Transverse colon (tissue), 4 donors: ENCODE data around the gene PIEZO2. TPM values are rescaled to one million over a fixed set of nuclear protein-coding genes. Genes with fewer than 3 reads are reported as not detected.

ENCODE experiments used
- DNase-seq: peaks from one replicate; pipeline ENCODE4 v3.0.0-alpha.2; 2019
- H3K27ac ChIP-seq, 4 donors: fragments of 200-600 bp; sonication (generic); 2 replicates each; pipeline ENCODE4 v1.5.1; 2016 to 2018; ENCODE audit warnings: inconsistent platforms in 4 of 4
- H3K27me3 ChIP-seq: fragments of 200-600 bp; sonication (generic); 2 replicates; pipeline ENCODE4 v1.5.1; 2017; ENCODE audit warnings: inconsistent platforms
- H3K36me3 ChIP-seq, 4 donors: fragments of 200-600 bp; sonication (generic); 2 replicates each; pipeline ENCODE4 v1.5.1; 2017 to 2019; ENCODE audit warnings: inconsistent platforms in 4 of 4
- H3K4me1 ChIP-seq, 4 donors: fragments of 200-600 bp; sonication (generic); 2 replicates each; pipeline ENCODE4 v1.5.1; 2017 to 2020; ENCODE audit warnings: inconsistent platforms in 4 of 4
- H3K4me3 ChIP-seq, 4 donors: fragments of 200-600 bp; sonication (generic); 1 replicate in 1 of 4; 2 replicates in 3 of 4; pipeline versions ENCODE4 v1.5.1 to v1.6.1; 2017 to 2019; ENCODE audit warnings: inconsistent platforms in 4 of 4
- H3K9me3 ChIP-seq, 2 donors: fragments of 200-600 bp; sonication (generic); 2 replicates each; pipeline ENCODE4 v1.5.1; 2017 to 2019; ENCODE audit warnings: inconsistent platforms in 2 of 2
- EP300 ChIP-seq: sonication (generic); formaldehyde crosslinking; IDR thresholded peaks from one replicate; pipeline ENCODE4 v1.6.1; 2017; ENCODE audit warnings: antibody characterized with exemption, low read depth
- POLR2A ChIP-seq: fragments of 450-650 bp; IDR thresholded peaks from one replicate; pipeline ENCODE4 v1.6.1; 2016; ENCODE audit warnings: antibody characterized with exemption, mild to moderate bottlenecking, moderate library complexity
- POLR2AphosphoS5 ChIP-seq, 3 donors: sonication (generic); formaldehyde crosslinking; IDR thresholded peaks; one replicate each; pipeline ENCODE4 v1.6.1; 2016; ENCODE audit warnings: antibody characterized with exemption in 3 of 3
- WGBS, 2 donors: methylation state at CpG; one replicate each; pipeline ENCODE4 v1.1.5; 2018; ENCODE audit warnings: low coverage in 1 of 2; 5-methylcytosine and 5-hydroxymethylcytosine counted together
- in situ Hi-C, 4 donors: fragments of 200-750 bp; cut with MboI; loops; one replicate each; pipeline versions ENCODE4 v1.15.0 to v1.15.1; 2017; ENCODE audit warnings: low sequenced_read_pairs in 3 of 4, low pct_ligation_motif_present in 1 of 4, low pct_unique_long_range_greater_than_20kb in 1 of 4
- intact Hi-C: fragments of 100-400 bp; cut with DNase I; formaldehyde crosslinking; loops from one replicate; pipeline ENCODE4 v1.15.1; 2023; ENCODE audit warnings: low total_unique reads
- total RNA-seq, 4 donors: library from RNA; depleted of rRNA; stranded (reverse); fragments of >200 nt; gene quantifications; one replicate each; pipeline ENCODE4 v1.1.0, GENCODE V29; 2016
- TF ChIP-seq, protein P1 (sequence below), 5 experiments: fragments of 200-600 bp in 3 of 5; fragments of 450-650 bp in 2 of 5; sonication (generic) in 3 of 5; IDR thresholded peaks; 1 replicate in 2 of 5; 2 replicates in 3 of 5; pipeline ENCODE4 v1.5.1; 2016 to 2017; ENCODE audit warnings: antibody characterized with exemption in 5 of 5, inconsistent platforms in 3 of 5, mild to moderate bottlenecking in 2 of 5, moderate library complexity in 1 of 5

Gene PIEZO2
- total RNA-seq, 4 donors from 2014 or later: 2.9 to 7.5 (median 4.5) TPM

DNA sequence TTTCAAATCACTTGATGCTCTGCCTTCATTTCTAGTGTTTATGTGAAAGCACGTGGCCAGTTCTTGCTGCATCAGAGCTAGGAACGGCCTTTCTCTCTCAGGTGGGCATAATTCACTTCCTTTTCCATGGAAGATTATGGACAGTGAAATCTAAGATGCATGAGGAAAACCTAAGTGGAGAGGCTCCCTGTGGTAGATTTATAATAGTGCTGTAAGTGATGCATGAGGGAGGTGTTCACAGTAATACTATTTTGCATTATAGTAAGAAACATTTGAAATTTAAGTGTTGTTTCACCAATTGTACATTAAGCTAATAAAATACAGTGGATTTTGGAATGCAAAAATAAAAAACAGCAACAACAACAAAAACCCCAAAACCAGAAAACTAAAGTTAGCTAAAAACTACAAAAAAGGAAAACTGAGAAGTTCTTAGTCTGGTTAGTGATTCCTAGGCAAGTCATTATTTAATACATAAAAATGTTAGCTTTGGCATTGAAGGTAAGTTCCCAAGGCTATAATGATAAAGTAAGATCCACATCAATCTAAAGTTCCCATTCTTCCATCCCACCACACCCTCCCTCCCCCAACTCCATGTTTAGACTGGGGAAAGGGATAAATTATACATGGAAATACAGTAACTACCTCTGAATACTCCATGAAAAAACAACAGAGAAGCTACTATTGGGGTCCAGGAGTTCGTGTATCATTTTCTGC is 469.7 kb downstream of the PIEZO2 start:
- Histone ChIP-seq H3K4me3 (no peak overlapping the region), H3K4me1 (no peaks in the 10 kb centered on the region), H3K9me3 (no peaks in the 10 kb centered on the region), H3K36me3 (no peaks in the 10 kb centered on the region), H3K27me3 (no peaks in the 10 kb centered on the region), H3K27ac (no peak overlapping the region)
- 61 to 77% methylated on average over 3 of the region's 3 CpGs for WGBS, 2 donors
- no peak for DNase-seq
- in situ Hi-C loops: no loop called here
- intact Hi-C loops: no loop called here
- TF ChIP-seq, protein P1, sequence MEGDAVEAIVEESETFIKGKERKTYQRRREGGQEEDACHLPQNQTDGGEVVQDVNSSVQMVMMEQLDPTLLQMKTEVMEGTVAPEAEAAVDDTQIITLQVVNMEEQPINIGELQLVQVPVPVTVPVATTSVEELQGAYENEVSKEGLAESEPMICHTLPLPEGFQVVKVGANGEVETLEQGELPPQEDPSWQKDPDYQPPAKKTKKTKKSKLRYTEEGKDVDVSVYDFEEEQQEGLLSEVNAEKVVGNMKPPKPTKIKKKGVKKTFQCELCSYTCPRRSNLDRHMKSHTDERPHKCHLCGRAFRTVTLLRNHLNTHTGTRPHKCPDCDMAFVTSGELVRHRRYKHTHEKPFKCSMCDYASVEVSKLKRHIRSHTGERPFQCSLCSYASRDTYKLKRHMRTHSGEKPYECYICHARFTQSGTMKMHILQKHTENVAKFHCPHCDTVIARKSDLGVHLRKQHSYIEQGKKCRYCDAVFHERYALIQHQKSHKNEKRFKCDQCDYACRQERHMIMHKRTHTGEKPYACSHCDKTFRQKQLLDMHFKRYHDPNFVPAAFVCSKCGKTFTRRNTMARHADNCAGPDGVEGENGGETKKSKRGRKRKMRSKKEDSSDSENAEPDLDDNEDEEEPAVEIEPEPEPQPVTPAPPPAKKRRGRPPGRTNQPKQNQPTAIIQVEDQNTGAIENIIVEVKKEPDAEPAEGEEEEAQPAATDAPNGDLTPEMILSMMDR (IDR thresholded peaks at IDR 0.05): no peak
- no peak for TF ChIP-seq POLR2A
- TF ChIP-seq POLR2AphosphoS5 (IDR thresholded peaks at IDR 0.05): no peak
- no peak for TF ChIP-seq EP300

DNA sequence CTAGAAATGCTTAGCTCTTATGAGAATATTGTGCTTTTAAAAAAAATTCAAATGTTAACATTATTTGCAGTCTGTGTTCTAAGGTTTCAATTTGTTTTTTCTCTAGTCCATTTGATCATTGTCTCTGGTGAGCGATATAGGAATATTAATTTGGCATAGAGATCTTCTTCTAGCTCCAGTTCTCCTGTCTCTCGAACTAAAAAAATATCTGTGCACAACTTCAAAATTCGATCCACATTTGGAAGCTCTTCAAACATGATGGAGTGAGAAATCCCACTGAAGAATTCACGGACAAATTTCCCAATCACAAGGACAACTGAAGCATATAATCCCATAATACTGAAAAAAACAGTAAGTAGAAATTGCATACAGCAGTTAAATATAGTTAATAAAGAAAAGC is 477.9 kb downstream of the PIEZO2 start:
- Histone ChIP-seq H3K4me1 (no peaks in the 10 kb centered on the region), H3K27me3 (no peaks in the 10 kb centered on the region), H3K27ac (no peak overlapping the region), H3K9me3 (no peaks in the 10 kb centered on the region), H3K4me3 (no peak overlapping the region), H3K36me3 (no peaks in the 10 kb centered on the region)
- TF ChIP-seq, protein P1 (IDR thresholded peaks at IDR 0.05): no peak
- TF ChIP-seq POLR2A (no peak), EP300 (no peak), POLR2AphosphoS5 (IDR thresholded peaks at IDR 0.05) (no peak)
- in situ Hi-C loops (no loop called here), intact Hi-C loops (no loop called here)
- WGBS, 2 donors: 74 to 76% methylated on average over 4 of the region's 4 CpGs
- no peak for DNase-seq

DNA sequence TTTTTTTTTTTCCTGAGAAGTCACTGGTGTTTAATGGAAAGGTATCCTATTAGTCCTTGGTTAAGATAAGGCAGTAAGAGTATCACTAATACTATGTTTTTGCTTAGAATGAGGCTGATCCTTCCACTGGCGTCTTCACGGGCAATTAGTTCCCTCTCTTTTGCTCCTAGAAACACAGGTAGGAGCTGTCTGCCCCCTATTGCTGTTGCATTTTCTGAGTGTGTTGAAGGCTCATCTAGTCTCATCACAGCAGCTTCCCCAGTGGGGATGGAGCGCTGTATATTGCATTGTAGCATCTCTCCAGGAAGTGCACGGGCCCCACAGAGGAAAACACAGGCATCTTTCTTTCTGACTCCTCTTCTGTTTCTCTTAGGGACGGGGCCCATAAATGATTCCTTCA is 478.5 kb downstream of the PIEZO2 start:
- H3K27ac ChIP-seq: no peak overlapping the region
- no peaks in the 10 kb centered on the region for H3K27me3 ChIP-seq
- intact Hi-C loops (no loop called here), in situ Hi-C loops (no loop called here)
- DNase-seq: no peak
- no peak for TF ChIP-seq EP300
- no peaks in the 10 kb centered on the region for H3K36me3 ChIP-seq
- no peaks in the 10 kb centered on the region for H3K9me3 ChIP-seq
- 76 to 81% methylated on average over 3 to 5 of the region's 5 CpGs for WGBS, 2 donors
- H3K4me1 ChIP-seq: no peaks in the 10 kb centered on the region
- no peak overlapping the region for H3K4me3 ChIP-seq

DNA sequence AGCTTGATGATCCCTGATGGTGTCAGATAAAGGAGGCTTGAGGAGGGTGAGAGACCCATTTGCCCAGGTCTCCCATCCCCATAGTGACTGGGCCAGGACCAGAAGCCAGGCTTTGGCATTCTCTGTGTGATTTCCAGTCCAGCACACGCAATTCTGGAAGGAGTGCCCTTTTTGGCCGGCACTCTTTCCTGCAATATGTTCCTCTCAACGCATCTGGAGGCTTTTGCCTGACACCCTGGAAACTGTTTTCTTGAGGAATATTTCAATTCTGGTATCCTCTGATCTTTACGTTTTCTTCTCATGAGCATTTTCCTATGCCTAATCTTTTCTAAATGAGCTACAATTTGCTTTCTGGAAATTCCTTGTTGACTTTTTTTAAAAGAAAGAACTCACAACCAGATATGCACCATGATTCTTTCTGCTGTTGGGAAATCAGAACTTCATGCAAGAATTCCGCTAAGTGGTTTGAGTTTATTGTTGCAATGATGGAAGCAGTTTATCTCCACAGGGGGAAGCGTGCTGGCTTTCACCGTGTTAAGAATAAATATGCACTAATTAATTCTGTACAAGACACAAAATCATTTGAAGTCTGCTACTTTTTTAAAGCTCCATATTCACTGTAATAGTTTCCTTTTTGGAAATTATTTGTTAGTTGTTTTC is 479.8 kb downstream of the PIEZO2 start:
- in situ Hi-C loops (no loop called here), intact Hi-C loops (no loop called here)
- WGBS, 2 donors: 72 to 79% methylated on average over 7 of the region's 7 CpGs
- TF ChIP-seq POLR2AphosphoS5 (IDR thresholded peaks at IDR 0.05) (no peak), EP300 (no peak), POLR2A (no peak)
- TF ChIP-seq, protein P1 (IDR thresholded peaks at IDR 0.05): no peak
- Histone ChIP-seq H3K27ac (no peak overlapping the region), H3K9me3 (no peaks in the 10 kb centered on the region), H3K4me1 (no peaks in the 10 kb centered on the region), H3K36me3 (no peaks in the 10 kb centered on the region), H3K27me3 (no peaks in the 10 kb centered on the region), H3K4me3 (no peak overlapping the region)
- no peak for DNase-seq
